Measurements from ENCODE around the gene SYT1. TPM values are rescaled to one million over a fixed set of nuclear protein-coding genes. Genes with fewer than 3 reads are reported as not detected.

SYT1 gene
- total and polyA plus RNA-seq, 11 donors, result 0.08 to 0.86 (median 0.16) TPM; not detected in 6

DNA sequence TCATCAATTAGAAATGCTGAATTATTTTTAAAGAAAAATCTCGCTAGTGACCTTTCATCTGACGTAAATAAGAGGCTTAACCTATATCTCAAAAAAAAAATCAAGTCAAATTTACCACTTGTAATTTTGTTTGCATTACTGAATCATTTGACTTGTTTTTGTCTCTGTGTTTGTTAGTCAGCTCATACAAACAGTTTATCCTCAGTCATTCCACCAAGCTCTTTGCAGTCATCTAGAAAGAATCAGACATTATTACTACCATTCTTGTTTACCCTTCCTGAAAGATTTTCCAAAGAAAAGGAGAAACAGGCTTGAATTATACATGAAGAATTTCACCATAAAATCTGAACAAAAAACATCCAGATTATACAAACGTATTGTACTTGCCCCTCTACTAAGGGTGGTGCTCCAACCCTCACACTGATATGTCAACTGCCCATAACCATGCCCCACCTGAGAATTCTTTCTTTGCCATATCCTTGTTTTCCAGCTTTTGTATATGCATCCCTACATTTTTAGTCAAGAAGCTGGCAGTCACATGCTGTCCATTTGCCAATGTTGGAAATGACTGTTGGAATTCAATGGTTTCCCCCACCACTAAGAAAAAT lies 569.0 kb downstream of the SYT1 start:
- Histone ChIP-seq H3K27ac (no peak overlapping the region), H3K9me3 (no peaks in the 10 kb centered on the region), H3K36me3 (no peaks in the 10 kb centered on the region), H3K4me3 (no peak overlapping the region), H3K27me3 (no peaks in the 10 kb centered on the region), H3K4me1 (no peaks in the 10 kb centered on the region)
- 89 to 91% (median 90%) methylated on average over 3 of the region's 3 CpGs for WGBS, 4 donors
- TF ChIP-seq POLR2A (IDR thresholded peaks at IDR 0.05), result no peak
- TF ChIP-seq, protein P1, sequence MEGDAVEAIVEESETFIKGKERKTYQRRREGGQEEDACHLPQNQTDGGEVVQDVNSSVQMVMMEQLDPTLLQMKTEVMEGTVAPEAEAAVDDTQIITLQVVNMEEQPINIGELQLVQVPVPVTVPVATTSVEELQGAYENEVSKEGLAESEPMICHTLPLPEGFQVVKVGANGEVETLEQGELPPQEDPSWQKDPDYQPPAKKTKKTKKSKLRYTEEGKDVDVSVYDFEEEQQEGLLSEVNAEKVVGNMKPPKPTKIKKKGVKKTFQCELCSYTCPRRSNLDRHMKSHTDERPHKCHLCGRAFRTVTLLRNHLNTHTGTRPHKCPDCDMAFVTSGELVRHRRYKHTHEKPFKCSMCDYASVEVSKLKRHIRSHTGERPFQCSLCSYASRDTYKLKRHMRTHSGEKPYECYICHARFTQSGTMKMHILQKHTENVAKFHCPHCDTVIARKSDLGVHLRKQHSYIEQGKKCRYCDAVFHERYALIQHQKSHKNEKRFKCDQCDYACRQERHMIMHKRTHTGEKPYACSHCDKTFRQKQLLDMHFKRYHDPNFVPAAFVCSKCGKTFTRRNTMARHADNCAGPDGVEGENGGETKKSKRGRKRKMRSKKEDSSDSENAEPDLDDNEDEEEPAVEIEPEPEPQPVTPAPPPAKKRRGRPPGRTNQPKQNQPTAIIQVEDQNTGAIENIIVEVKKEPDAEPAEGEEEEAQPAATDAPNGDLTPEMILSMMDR (IDR thresholded peaks at IDR 0.05), result no peak
- intact Hi-C loops (cut with DNase I), result no loop called here
- DNase-seq, result no peak
- ATAC-seq, result no peak

DNA sequence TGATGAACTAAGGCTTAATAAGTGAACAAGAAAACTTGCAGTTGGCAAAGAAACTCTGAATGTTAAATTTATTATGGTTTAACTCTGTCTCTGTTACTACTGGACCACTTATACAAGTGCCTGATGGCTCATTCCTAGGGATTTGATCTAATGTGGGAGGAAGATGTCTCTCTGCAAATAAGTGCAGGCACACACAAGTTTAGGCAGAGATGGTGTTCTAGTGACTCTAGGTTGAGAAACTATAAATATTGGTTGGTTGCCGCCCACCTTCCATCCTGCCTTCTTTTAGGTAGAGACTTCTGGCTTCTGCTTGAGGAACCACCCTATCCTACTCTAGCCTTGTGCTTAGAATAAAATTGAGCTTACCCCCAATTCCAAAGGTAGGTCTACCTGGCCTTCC lies 570.0 kb downstream of the SYT1 start:
- ATAC-seq (no peak), DNase-seq (no peak)
- H3K27me3 ChIP-seq, result no peaks in the 10 kb centered on the region
- TF ChIP-seq, protein P1 (IDR thresholded peaks at IDR 0.05), result no peak
- no peak for TF ChIP-seq POLR2A (IDR thresholded peaks at IDR 0.05)
- 92 to 100% (median 99%) methylated on average over 1 of the region's 1 CpG for WGBS, 4 donors
- no peaks in the 10 kb centered on the region for H3K4me1 ChIP-seq
- H3K27ac ChIP-seq, result no peak overlapping the region
- intact Hi-C loops (cut with DNase I), result no loop called here
- no peaks in the 10 kb centered on the region for H3K36me3 ChIP-seq
- H3K9me3 ChIP-seq, result no peaks in the 10 kb centered on the region
- H3K4me3 ChIP-seq, result no peak overlapping the region

- 79 to 94% (median 88%) methylated on average over 1 of the region's 1 CpG for WGBS, 4 donors
- no peak for ATAC-seq
- no peaks in the 10 kb centered on the region for H3K36me3 ChIP-seq
- H3K9me3 ChIP-seq, result no peaks in the 10 kb centered on the region
- no peaks in the 10 kb centered on the region for H3K27me3 ChIP-seq
- no peak overlapping the region for H3K4me3 ChIP-seq
- no peaks in the 10 kb centered on the region for H3K4me1 ChIP-seq
- intact Hi-C loops (cut with DNase I), result no loop called here
- no peak overlapping the region for H3K27ac ChIP-seq
- TF ChIP-seq, protein P1 (IDR thresholded peaks at IDR 0.05), result no peak
- TF ChIP-seq POLR2A (IDR thresholded peaks at IDR 0.05), result no peak
- DNase-seq, result no peak
Observed at GRCh38 chr12:79435742-79436141, 571.2 kb downstream of the SYT1 start.

- no peak for DNase-seq
- WGBS, 4 donors, result 83 to 92% (median 85%) methylated on average over 3 of the region's 3 CpGs
- intact Hi-C loops (cut with DNase I), result no loop called here
- Histone ChIP-seq H3K4me3 (no peak overlapping the region), H3K36me3 (no peaks in the 10 kb centered on the region), H3K27ac (no peak overlapping the region), H3K9me3 (no peaks in the 10 kb centered on the region), H3K27me3 (no peaks in the 10 kb centered on the region), H3K4me1 (peaks cover 0 to 5% (median 0%) of the 10 kb centered on the region in 12 donors)
- TF ChIP-seq, protein P1 (IDR thresholded peaks at IDR 0.05), result no peak
- no peak for TF ChIP-seq POLR2A (IDR thresholded peaks at IDR 0.05)
- ATAC-seq, result no peak
Observed at GRCh38 chr12:79438480-79439174, 574.1 kb downstream of the SYT1 start.
